Suprapubic skin (tissue), 4 donors: ENCODE results near the gene AP2B1. TPM values are rescaled to one million over a fixed set of nuclear protein-coding genes. Genes with fewer than 3 reads are reported as not detected.

ENCODE experiments used
- DNase-seq, 2 donors: peaks; one replicate each; pipeline ENCODE4 v3.0.0-alpha.2; 2019; ENCODE audit warnings: low spot score in 2 of 2
- H3K27ac ChIP-seq: fragments of 200-600 bp; sonication (generic); one replicate; pipeline ENCODE4 v1.5.1; 2019
- H3K27me3 ChIP-seq: fragments of 200-600 bp; sonication (generic); one replicate; pipeline ENCODE4 v1.5.1; 2019
- H3K36me3 ChIP-seq: fragments of 200-600 bp; sonication (generic); one replicate; pipeline ENCODE4 v1.5.1; 2019
- H3K4me1 ChIP-seq: fragments of 200-600 bp; sonication (generic); one replicate; pipeline ENCODE4 v1.5.1; 2019
- H3K4me3 ChIP-seq: fragments of 200-600 bp; sonication (generic); one replicate; pipeline ENCODE4 v1.5.1; 2019; ENCODE audit warnings: mild to moderate bottlenecking
- H3K9me3 ChIP-seq: fragments of 200-600 bp; sonication (generic); one replicate; pipeline ENCODE4 v1.5.1; 2019
- CTCF ChIP-seq, 2 donors: fragments of 200-600 bp in 1 of 2; fragments of 450-650 bp in 1 of 2; sonication (generic) in 1 of 2; IDR thresholded peaks; one replicate each; pipeline ENCODE4 v1.5.1; 2016 to 2019; ENCODE audit warnings: antibody characterized with exemption in 2 of 2, mild to moderate bottlenecking in 1 of 2, moderate library complexity in 1 of 2
- EP300 ChIP-seq: sonication (generic); formaldehyde crosslinking; IDR thresholded peaks from one replicate; pipeline ENCODE4 v1.6.1; 2017; ENCODE audit warnings: antibody characterized with exemption
- POLR2A ChIP-seq, 2 donors: fragments of 450-650 bp; IDR thresholded peaks; one replicate each; pipeline ENCODE4 v1.6.1; 2017; ENCODE audit warnings: antibody characterized with exemption in 2 of 2, mild to moderate bottlenecking in 2 of 2, moderate library complexity in 2 of 2
- POLR2AphosphoS5 ChIP-seq, 3 donors: sonication (generic); formaldehyde crosslinking; IDR thresholded peaks; one replicate each; pipeline ENCODE4 v1.6.1; 2017; ENCODE audit warnings: antibody characterized with exemption in 3 of 3
- WGBS: methylation state at CpG from one replicate; pipeline ENCODE4 v1.1.5; 2018; 5-methylcytosine and 5-hydroxymethylcytosine counted together
- total RNA-seq, 4 donors: library from RNA; depleted of rRNA; stranded (reverse); fragments of >200 nt; gene quantifications; one replicate each; pipeline ENCODE4 v1.1.0, GENCODE V29; 2016

AP2B1 gene
- total RNA-seq, 4 donors from 2014 or later = 41.3 to 50.0 (median 45.3) TPM

- no peak for DNase-seq
- H3K4me1 ChIP-seq = peaks cover 14% of the 10 kb centered on the region
- H3K4me3 ChIP-seq = no peak overlapping the region
- no peak overlapping the region for H3K27ac ChIP-seq
- no peaks in the 10 kb centered on the region for H3K27me3 ChIP-seq
- TF ChIP-seq CTCF (IDR thresholded peaks at IDR 0.05) = no peak
- TF ChIP-seq EP300 = no peak
- TF ChIP-seq POLR2AphosphoS5 (IDR thresholded peaks at IDR 0.05) = no peak
- no peak for TF ChIP-seq POLR2A (IDR thresholded peaks at IDR 0.05)
- WGBS = 79% methylated on average over 4 of the region's 5 CpGs
- no peaks in the 10 kb centered on the region for H3K9me3 ChIP-seq
- H3K36me3 ChIP-seq = peaks cover 38% of the 10 kb centered on the region
Observed at GRCh38 chr17:35726953-35727460, 139.9 kb downstream of the AP2B1 start.

GRCh38 chr17:35727635-35728034 lies 140.5 kb downstream of the AP2B1 start:
- 93% methylated on average over 5 of the region's 5 CpGs for WGBS
- H3K36me3 ChIP-seq = peaks cover 38% of the 10 kb centered on the region

GRCh38 chr17:35728551-35728950 lies 141.4 kb downstream of the AP2B1 start:
- Histone ChIP-seq H3K9me3 (no peaks in the 10 kb centered on the region), H3K36me3 (peaks cover 30% of the 10 kb centered on the region), H3K4me1 (peaks cover 14% of the 10 kb centered on the region), H3K27ac (no peak overlapping the region), H3K27me3 (no peaks in the 10 kb centered on the region), H3K4me3 (no peak overlapping the region)
- no peak for DNase-seq
- TF ChIP-seq CTCF (IDR thresholded peaks at IDR 0.05) (no peak), POLR2AphosphoS5 (IDR thresholded peaks at IDR 0.05) (no peak), POLR2A (IDR thresholded peaks at IDR 0.05) (no peak), EP300 (no peak)
- 96% methylated on average over 3 of the region's 3 CpGs for WGBS

More at GRCh38 chr17:35727635-35728034, 140.5 kb downstream of the AP2B1 start:
- Histone ChIP-seq H3K27me3 (no peaks in the 10 kb centered on the region), H3K9me3 (no peaks in the 10 kb centered on the region), H3K4me1 (peaks cover 14% of the 10 kb centered on the region), H3K4me3 (no peak overlapping the region), H3K27ac (no peak overlapping the region)
- TF ChIP-seq POLR2AphosphoS5 (IDR thresholded peaks at IDR 0.05) = no peak
- no peak for TF ChIP-seq POLR2A (IDR thresholded peaks at IDR 0.05)
- no peak for TF ChIP-seq EP300
- TF ChIP-seq CTCF (IDR thresholded peaks at IDR 0.05) = no peak
- DNase-seq = no peak

- WGBS = 91% methylated on average over 4 of the region's 4 CpGs
- Histone ChIP-seq H3K4me1 (peaks cover 14% of the 10 kb centered on the region), H3K9me3 (no peaks in the 10 kb centered on the region), H3K4me3 (no peak overlapping the region), H3K36me3 (peaks cover 22% of the 10 kb centered on the region), H3K27ac (no peak overlapping the region), H3K27me3 (no peaks in the 10 kb centered on the region)
- no peak for TF ChIP-seq EP300
- TF ChIP-seq POLR2A (IDR thresholded peaks at IDR 0.05) = no peak
- TF ChIP-seq CTCF (IDR thresholded peaks at IDR 0.05) = no peak
- TF ChIP-seq POLR2AphosphoS5 (IDR thresholded peaks at IDR 0.05) = no peak
- DNase-seq = no peak
Observed at GRCh38 chr17:35729405-35729833, 142.3 kb downstream of the AP2B1 start.

- TF ChIP-seq POLR2AphosphoS5 (IDR thresholded peaks at IDR 0.05) (no peak), CTCF (IDR thresholded peaks at IDR 0.05) (no peak), EP300 (no peak), POLR2A (IDR thresholded peaks at IDR 0.05) (no peak)
- H3K4me3 ChIP-seq = no peak overlapping the region
- no peak overlapping the region for H3K27ac ChIP-seq
- H3K27me3 ChIP-seq = no peaks in the 10 kb centered on the region
- DNase-seq = no peak
- peaks cover 11% of the 10 kb centered on the region for H3K36me3 ChIP-seq
- H3K9me3 ChIP-seq = no peaks in the 10 kb centered on the region
- 89% methylated on average over 10 of the region's 10 CpGs for WGBS
- peaks cover 14% of the 10 kb centered on the region for H3K4me1 ChIP-seq
Observed at GRCh38 chr17:35730400-35731005, 143.4 kb downstream of the AP2B1 start.
